GM18867 (cell line): ENCODE measurements around the gene CXCL11.
"Not testable (repeated sequence)": the region's sequence is repeated elsewhere in the genome, so short reads cannot be mapped to it uniquely, and the experiment has no call there.

Source experiments
- ATAC-seq: cut with Tn5 transposase; IDR thresholded peaks from one replicate; pipeline ENCODE4 v1.9.1; 2021; ENCODE audit warnings: mild to moderate bottlenecking, moderate library complexity; ENCODE audit not compliant: unreplicated experiment

Gene CXCL11

DNA sequence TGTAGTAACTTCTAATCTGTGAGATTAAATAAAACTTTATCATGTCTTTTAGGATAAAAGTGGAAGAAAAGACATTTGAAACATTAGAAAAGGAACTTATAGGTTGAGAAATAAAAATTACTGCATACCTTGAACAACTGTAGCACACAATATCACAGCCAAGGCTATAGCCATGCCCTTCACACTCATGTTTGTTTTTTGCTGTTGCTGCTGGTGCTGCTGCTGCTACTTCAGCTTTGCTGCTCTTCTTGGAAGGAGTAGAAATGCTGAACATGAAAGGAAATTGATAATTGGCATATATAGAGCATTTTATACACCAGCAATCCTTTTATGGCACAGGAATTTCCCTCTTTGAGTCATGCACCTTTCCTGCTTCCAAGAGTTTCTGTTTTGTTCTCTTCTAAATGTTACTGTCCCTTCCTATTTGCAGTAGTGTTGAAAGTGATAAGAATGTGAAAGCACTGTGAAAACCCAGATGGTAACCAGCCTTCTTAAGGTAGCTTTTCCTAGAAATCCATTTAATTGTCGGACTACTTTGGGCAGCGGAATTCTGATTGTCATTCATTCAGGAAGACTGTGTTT lies at the start of gene CXCL11:
Gene CXCL11 (minus strand): TSS at position 272 of the 582 bp plus-strand sequence. CDS start 83 bp downstream, at position 189.
- no peak for ATAC-seq

DNA sequence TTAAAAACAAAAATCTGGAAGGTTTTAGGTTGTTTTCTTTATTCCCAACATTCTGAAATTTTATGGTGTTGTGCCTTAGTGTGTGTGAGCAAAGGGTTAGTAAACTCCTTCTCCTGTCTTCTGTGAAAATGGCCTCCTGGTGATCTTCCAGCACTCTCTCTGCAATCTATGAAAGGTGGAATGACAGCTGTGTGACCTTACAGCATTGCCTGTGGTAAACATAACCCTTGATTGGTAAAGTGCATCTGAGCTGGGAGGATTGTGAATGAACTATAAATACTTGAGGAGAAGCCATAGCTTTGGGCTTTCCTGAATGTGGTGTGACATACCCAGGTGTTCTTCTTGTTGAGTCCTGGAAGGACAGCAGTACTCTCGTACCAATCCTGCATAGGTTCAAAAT lies 48.7 kb upstream of the CXCL11 start:
- no peak for ATAC-seq

DNA sequence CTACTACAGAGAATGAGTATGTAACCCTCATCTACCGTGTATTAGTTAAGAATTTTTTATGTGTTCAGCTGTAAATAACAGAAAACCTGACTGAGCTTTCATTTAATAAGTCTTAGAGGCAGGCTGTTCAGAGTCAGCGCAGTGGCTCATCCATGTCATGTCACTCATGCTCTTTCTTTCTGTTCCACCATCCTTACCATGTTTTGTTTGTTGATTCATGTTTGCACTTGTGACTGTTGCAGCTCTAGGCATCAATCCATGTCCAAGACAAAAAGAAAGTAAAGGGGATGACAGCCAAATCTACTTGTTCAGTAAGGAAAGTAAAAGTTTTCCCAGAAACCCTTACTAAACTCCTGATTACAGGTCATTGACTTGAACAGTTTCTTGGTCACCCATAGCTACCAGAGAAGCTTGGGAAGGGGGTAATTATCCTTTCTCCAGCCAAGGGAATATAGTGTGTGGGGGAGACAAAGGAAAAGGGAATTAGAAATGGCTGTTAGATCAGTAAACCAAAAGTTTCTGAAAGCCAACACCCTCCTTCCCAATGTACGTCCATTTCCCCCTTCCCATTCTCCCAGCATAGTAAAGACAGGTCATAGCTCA lies 47.6 kb upstream of the CXCL11 start:
- ATAC-seq, result no peak

DNA sequence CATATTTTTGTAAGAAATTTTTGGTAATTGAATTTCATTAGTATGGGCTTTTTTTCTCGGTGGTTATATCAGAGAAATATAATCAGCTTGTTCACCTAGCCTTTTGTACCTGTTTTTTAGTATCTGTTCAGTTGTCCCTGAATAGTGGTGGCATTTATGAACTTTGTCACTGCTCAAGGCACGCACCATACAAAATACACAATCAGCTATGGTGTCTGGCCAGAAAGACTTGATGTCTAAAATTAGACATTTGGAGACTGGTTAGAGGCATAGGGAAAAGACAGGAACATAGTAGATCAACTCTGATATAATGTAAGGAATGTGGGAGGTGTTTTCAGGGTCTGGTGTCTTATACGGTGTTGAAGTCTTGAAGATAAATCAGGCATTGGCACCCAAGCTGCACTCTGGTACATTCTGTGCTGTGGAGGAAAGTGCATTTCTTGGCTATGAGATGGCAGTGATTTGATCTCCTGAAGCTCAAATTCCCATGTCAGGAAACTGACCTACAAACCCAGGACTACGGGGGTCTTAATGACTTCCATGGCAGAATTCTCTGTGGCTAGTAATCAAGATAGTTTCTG lies 42.3 kb upstream of the CXCL11 start:
- ATAC-seq, result no peak

DNA sequence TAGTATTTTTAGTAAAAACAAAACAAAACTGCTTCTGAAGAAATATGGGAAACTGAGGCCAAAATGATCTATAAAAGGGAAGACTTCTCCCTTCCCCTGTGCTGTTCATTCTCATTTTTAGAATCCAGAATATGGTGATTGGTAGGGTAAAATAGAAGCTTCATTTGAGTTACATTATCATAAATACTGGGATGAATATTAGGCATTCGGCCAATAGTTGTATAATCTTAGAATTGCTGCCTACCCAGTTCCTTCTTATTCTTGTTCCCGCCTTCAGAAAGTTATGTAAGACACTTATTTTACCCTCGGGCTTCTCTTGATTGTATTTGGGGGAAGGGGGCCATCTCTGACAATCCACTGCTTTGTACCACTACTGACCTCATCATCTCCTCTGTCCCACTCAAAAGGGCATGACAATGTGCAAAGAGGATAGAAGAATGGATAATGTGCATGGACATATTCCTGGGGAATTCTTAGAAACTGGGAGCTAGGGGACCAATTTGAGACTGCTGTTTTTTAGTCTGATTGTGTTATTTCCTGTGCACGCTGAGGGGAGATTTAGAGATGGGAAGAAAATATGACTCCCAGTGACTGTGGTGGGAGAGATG lies 39.2 kb upstream of the CXCL11 start:
- ATAC-seq, result no peak

DNA sequence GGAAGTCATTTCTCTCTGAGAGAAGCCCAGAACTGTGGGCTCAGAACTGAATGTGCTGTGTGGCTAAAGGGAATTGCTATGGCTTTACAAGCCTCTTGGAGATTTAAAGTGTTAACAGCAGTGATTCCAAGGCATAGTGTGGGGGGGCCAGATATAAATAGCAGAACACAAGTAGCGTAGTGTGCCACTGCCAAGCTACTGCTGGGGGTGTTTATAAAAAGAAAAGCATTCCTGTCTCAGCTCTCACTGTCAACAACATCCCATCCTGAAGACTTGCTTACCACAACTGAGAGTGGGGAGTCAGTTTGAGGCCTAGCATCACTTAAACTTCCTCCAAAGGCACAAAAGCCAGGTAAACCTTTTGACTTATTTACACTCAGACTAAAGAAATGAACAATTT lies 38.6 kb upstream of the CXCL11 start, which contains the start of gene ART3:
Gene ART3 (plus strand): TSS at position 242 of the 400 bp plus-strand sequence. CDS start 1,181 bp downstream, outside the sequence.
- ATAC-seq, result no peak

DNA sequence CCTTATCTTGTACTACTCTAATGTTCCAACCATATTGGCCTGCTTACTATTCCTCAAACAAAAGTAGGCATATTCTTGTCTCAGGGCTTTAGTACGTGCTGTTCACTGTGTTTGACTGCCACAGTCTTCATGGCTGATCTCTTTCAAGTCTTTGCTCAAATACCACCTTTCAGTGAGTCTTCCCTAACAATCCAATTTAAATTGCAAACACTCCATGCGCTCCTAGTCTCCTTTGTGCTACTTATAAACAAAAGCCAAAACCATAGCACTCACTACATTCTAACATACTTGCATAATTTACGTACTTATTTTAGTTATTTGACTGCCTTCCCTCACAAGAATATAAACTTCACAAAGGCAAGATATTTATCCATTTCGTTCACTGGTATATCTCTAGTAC lies 36.9 kb upstream of the CXCL11 start:
- no peak for ATAC-seq

DNA sequence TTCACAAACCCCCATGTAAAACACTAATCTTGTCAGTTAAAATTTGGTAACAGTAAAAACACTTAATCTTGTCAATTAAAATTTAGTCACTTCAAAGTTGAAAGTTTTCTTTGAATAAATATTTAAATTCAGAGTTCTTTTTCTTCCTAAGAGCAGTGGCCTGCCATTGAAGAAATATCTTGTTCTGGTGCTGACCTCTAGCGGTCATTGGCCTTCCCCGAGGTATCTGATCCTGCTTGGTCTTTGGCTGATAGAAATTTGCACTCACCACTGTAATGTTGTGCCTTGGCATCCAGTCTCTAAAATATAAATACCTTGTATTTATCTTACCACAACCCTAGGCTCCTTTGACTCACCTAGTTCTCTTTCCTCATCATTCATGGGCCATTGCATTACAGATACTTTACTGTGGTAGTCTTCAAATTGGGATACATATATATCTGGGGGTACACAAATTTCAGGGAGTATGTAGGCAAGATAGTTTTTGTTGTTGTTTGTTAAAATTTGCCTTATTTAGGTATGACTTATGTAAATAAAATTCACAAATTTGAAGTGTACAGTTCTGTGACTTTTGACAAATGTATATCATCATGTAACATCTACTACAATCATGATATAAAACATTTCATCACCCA lies 31.9 kb upstream of the CXCL11 start:
- peak; percentile 75 for ATAC-seq

DNA sequence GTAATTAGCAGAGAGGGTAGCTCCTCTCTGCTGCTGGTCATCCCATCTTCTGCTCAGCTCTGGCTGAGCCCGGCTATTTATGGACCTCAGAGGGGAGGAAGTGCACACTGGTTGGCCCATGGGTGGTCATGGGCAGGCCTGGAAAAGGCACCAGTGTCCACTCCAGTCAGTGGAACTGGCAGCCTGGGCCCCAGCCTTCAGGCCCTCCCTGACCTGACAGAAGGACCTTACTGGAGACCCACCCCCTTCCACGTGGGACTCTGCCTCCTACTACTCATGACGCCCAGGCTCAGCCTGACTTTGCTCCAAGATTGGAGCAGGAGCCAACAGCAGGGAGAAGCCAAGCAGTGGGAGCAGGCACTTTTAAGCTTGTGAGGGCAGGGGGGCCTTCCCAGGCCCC lies 30.7 kb upstream of the CXCL11 start:
- ATAC-seq, result no peak

DNA sequence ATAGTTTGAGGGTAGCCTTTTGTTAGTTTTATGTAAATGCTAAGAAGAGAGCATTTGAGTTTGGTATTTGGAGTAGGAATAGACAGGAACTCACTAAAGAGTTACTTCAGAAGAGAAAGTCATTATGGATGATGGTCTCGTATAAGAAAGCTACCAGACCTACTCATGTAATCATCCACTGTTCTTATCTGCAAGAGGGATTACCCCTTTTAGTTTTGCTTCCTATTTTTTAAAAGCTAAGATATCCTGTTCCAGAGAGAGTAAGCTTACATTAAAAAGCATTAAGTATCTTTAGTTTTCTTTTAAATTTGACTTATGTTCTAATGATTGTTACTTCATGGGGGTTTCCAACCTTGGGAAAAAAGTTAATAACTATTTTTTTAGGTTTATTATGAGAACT lies 26.1 kb upstream of the CXCL11 start:
- peak; percentile 48 for ATAC-seq

DNA sequence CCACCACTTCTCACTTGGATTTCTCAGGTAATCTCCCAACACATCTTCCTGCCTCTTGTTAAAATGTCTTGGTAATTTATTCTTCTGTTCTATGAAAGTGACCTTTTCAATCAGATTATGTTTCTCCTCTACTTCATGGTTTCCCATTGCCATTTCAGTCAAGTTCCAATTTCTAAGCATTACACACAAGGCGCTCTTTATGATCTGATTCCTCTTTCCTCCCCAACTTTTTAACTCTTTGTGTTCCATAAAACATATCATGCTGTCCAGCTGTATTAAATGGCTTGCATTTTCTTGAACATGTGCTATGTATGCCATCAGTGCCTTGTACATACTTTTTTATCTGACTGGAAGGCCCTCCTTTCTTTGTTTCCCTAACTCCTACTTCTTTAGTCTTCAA lies 25.6 kb upstream of the CXCL11 start:
- ATAC-seq, result no peak

DNA sequence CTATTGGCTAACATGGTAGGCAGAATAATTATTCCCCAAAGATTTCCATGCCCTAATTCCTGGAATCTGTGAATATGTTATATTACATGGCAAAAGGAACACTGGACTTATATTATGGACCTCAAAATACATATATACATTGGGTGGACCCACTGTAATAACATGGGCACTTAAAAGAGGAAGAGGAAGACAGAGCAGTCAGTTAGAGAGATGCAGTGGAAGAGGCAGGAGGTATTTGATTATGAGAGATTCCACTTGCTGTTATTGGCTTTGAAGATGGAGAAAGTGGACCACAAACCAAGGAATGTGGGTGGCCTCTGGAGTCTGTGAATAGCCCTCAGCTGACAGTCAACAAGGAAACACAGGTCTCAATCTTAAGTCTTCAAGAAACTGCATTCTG lies 24.6 kb upstream of the CXCL11 start:
- no peak for ATAC-seq

DNA sequence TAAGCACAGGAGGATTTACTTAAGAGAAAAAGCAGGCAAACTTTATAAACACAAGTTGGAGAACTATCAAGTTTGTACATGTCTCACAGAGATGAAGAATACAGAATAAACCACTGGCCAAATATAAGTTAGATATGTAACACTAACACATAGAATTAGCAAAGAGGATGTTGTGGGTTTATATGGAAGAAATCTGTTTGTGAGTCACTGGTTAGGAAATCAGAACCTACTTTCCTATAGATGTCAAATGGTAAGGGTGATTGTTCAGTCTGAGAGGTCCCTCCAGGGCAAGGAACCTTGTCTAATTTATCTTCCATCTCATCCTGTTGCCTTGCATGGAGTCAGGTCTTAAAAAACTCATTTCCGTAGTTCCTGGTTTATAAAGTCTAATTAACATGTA lies 23.9 kb upstream of the CXCL11 start:
- ATAC-seq, result no peak

DNA sequence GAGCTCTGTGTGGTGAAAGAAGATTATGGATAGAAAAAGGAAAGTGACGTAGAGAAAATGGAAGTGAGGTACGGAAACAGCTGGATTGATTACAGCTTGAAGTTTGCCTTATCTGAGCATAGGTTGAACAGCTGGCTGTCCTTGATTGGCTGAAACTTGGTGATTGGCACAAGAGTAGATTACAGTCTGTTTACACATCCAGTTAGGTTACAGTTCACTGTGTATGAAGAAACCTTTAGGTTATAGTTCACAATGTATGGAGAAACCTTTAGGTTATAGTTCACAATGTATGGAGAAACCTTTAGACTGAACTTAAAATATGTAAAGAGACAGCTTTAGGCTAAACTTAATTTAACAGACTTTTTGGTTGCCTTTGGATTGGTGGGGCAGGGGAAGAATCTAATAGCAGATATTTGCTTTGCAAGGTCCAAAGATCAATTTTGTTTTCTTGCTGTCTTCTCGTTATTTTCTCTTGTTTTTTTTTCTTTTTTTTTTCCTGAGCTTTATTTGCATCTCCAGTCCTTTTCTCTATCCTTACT lies 23.1 kb upstream of the CXCL11 start:
- no peak for ATAC-seq

DNA sequence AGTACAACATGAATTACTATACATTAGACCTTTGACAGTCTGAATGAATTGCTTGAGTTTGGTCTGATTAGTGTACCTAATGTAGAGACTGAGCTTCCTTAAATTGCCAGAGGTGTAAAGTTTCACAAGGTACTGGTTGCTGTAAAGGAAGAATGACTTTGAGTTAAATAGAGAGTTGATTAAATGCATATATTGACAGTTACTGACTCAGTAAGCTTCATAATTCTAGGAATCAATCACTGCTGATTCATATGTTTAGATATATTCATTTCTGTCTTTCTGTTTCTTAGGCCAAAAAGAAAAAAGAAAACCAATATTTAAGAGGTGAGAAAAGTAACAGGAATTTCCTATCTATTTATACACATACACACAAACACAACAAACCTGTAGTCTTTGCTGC lies 22.4 kb upstream of the CXCL11 start:
- ATAC-seq, result peak; percentile 48

DNA sequence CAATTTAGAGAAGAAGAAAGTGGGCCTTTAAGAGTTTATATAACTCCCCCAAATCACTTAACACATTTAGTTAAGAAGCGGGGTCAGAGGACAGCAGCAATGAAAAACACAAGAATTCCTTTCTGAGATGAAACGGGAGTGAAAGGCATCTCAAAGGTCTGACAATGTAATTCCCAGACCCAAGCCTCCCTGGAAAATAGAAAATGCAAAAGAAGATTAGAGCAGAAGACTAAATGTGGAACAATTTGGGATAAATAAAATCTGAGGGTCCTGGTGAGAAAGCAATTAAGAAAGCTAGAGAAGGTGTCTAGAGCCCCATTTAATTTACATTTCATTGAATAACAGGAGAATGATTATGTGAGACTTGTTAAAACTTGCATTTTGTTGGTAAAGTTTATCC lies 19.6 kb upstream of the CXCL11 start:
- ATAC-seq, result no peak

DNA sequence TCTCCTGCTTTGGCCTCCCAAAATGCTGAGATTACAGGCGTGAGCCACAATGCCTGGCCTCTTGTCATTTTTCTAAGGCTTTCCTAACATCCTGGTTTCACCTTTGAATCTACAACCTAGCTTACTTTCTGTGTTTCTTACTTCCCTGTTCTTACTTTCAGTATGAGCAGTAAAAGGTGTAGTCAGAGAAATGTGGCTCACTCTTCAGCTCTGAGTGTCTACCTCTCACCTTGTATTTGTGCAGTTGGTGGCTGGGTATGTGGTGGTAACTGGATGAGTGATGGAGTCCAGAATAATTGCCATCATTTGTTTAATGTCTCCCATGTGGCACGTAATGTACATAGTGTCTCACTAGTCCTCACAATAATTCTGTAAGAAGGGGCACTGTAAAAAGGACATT lies 19.1 kb upstream of the CXCL11 start:
- peak; percentile 94 for ATAC-seq

DNA sequence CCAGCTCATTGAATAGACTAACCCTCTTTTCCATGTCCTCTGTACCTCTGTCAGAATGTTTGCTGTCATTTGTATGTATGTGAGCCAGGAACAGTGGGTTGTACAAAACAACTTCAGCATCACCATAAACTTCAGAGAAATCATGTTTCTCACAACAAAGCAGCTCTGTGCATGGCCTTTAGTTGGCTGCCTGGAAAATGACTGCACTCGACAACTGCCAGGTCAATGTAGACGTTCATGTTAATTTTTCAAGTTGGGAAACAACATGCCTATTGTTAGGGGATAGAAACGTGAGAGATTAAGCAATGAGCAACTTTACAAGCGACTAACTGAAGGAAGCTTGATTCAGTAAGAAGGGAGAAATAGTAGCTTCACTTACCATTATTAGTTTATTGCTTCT lies 17.9 kb upstream of the CXCL11 start:
- no peak for ATAC-seq

DNA sequence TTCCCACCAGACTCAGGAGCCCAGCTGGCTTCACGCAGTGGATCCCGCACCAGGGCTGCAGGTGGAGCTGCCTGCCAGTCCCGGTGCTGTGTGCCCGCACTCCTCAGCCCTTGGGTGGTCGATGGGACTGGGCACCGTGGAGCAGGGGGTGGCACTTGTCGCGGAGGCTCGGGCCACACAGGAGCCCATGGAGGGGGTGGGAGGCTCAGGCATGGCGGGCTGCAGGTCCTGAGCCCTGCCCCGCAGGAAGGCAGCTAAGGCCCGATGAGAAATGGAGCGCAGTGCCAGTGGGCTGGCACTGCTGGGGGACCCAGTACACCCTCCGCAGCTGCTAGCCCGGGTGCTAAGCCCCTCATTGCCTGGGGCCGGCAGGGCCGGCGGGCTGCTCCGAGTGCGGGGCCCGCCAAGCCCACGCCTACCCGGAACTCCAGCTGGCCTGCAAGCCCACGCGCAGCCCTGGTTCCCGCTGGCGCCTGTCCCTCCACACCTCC lies 14.7 kb upstream of the CXCL11 start:
- not testable (repeated sequence) for ATAC-seq

DNA sequence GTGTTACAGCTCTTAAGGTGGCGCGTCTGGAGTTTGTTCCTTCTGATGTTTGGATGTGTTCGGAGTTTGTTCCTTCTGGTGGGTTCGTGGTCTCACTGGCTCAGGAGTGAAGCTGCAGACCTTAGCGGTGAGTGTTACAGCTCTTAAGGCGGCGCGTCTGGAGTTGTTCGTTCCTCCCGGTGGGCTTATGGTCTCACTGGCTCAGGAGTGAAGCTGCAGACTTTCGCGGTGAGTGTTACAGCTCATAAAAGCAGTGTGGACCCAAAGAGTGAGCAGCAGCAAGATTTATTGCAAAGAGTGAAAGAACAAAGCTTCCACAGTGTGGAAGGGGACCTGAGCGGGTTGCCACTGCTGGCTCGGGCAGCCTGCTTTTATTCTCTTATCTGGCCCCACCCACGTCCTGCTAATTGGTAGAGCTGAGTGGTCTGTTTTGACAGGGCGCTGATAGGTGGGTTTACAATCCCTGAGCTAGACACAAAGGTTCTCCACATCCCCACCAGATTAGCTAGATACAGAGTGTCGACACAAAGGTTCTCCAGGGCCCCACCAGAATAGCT lies 14.1 kb upstream of the CXCL11 start:
- ATAC-seq, result not testable (repeated sequence)

DNA sequence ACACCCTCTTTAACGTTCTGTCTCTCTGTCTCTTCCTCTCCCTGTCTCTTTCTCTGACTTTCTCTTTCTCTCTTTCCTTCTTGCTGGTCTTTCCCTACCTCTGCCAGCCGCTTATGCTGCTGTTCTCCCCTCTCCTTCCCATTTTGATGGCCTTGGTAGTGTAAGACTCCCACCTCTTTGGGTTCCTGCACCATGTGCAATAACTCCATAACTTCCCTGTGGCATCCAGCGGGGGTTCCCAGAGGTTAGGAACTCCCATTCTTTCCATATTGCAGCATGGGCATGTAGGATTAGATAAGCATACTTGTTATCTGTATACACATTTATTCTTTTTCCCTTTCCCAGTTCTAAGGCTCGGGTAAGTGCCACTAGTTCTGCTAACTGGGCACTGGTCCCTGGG lies 8.8 kb upstream of the CXCL11 start:
- not testable (repeated sequence) for ATAC-seq
